DND-41 (cell line): ENCODE results near the gene SLC44A3.

Experiments
- ATAC-seq: fragments of 200-7000 bp; cut with Tn5 transposase; 3 replicates; pipeline ENCODE4 v1.9.1; 2021; ENCODE audit warnings: low read depth; ENCODE audit not compliant: insufficient read depth
- DNase-seq: peaks from one replicate; pipeline ENCODE4 v3.0.0-alpha.2; 2020
- H2AFZ ChIP-seq: 2 replicates; pipeline ENCODE4 v1.6.0; 2012; ENCODE audit warnings: low read depth, low read length
- H3K27ac ChIP-seq: 2 replicates; pipeline ENCODE4 v1.5.1; 2012; ENCODE audit warnings: low read length, inconsistent platforms
- H3K27me3 ChIP-seq: fragments of 200-600 bp; sonication (generic); 2 replicates; pipeline ENCODE4 v1.6.0; 2012; ENCODE audit warnings: low read length, mild to moderate bottlenecking, inconsistent platforms; ENCODE audit not compliant: insufficient read depth, poor library complexity
- H3K36me3 ChIP-seq: 2 replicates; pipeline ENCODE4 v1.5.1; 2012; ENCODE audit warnings: low read length, inconsistent platforms; ENCODE audit not compliant: insufficient read depth
- H3K4me1 ChIP-seq: 2 replicates; pipeline ENCODE4 v1.5.1; 2012; ENCODE audit warnings: mild to moderate bottlenecking, low read length; ENCODE audit not compliant: insufficient read depth
- H3K4me2 ChIP-seq: 2 replicates; pipeline ENCODE4 v1.6.0; 2012; ENCODE audit warnings: mild to moderate bottlenecking, moderate library complexity, low read length, inconsistent platforms; ENCODE audit not compliant: insufficient read depth
- H3K4me3 ChIP-seq, 2 experiments: fragments of 200-600 bp in 1 of 2; shearing (Covaris generic) in 1 of 2; 2 replicates each; pipeline ENCODE4 v1.5.1; 2012 to 2016; ENCODE audit warnings: inconsistent platforms in 2 of 2, low read length in 2 of 2, mild to moderate bottlenecking in 2 of 2, low read depth in 1 of 2, moderate library complexity in 1 of 2
- H3K79me2 ChIP-seq: 2 replicates; pipeline ENCODE4 v1.6.0; 2012; ENCODE audit warnings: low read length, inconsistent platforms; ENCODE audit not compliant: insufficient read depth
- H3K9ac ChIP-seq: 2 replicates; pipeline ENCODE4 v1.6.0; 2012; ENCODE audit warnings: low read depth, mild to moderate bottlenecking, inconsistent platforms, low read length, moderate library complexity
- H3K9me3 ChIP-seq: 2 replicates; pipeline ENCODE4 v1.5.1; 2012; ENCODE audit warnings: low read length, moderate library complexity, mild to moderate bottlenecking, inconsistent platforms; ENCODE audit not compliant: insufficient read depth, severe bottlenecking
- H4K20me1 ChIP-seq: 2 replicates; pipeline ENCODE4 v1.6.0; 2012; ENCODE audit warnings: low read length; ENCODE audit not compliant: insufficient read depth
- CTCF ChIP-seq: IDR thresholded peaks from 2 replicates; pipeline ENCODE4 v1.5.1; 2012; ENCODE audit warnings: borderline replicate concordance, low read length, moderate library complexity, mild to moderate bottlenecking; ENCODE audit not compliant: poor library complexity, severe bottlenecking; ENCODE audit errors: extremely low read depth
- EZH2 ChIP-seq: IDR thresholded peaks from 3 replicates; pipeline ENCODE4 v1.6.1; 2012; ENCODE audit warnings: borderline replicate concordance, low read depth, mild to moderate bottlenecking, moderate library complexity, low read length, inconsistent platforms; ENCODE audit not compliant: severe bottlenecking

The SLC44A3 gene

GRCh38 chr1:94909486-94909885 lies 89.3 kb downstream of the SLC44A3 start:
- Histone ChIP-seq H3K36me3 (no peaks in the 10 kb centered on the region), H4K20me1 (no peaks in the 10 kb centered on the region), H3K79me2 (no peaks in the 10 kb centered on the region), H3K9ac (no peak overlapping the region), H3K4me1 (no peaks in the 10 kb centered on the region), H3K9me3 (no peaks in the 10 kb centered on the region), H2AFZ (no peak overlapping the region), H3K4me3 (no peak overlapping the region), H3K27ac (no peak overlapping the region), H3K27me3 (peaks cover 8% of the 10 kb centered on the region), H3K4me2 (no peak overlapping the region)
- DNase-seq = no peak
- TF ChIP-seq CTCF (no peak), EZH2 (no peak)
- no peak for ATAC-seq

GRCh38 chr1:94912263-94913184 lies 92.4 kb downstream of the SLC44A3 start:
- no peak for TF ChIP-seq EZH2
- TF ChIP-seq CTCF = no peak
- no peak overlapping the region for H3K27ac ChIP-seq
- H3K79me2 ChIP-seq = no peaks in the 10 kb centered on the region
- H3K4me1 ChIP-seq = no peaks in the 10 kb centered on the region
- no peak overlapping the region for H3K9ac ChIP-seq
- no peak overlapping the region for H3K4me2 ChIP-seq
- H3K9me3 ChIP-seq = no peaks in the 10 kb centered on the region
- no peak overlapping the region for H3K4me3 ChIP-seq
- no peaks in the 10 kb centered on the region for H4K20me1 ChIP-seq
- no peaks in the 10 kb centered on the region for H3K36me3 ChIP-seq
- H2AFZ ChIP-seq = no peak overlapping the region
- DNase-seq (no peak), ATAC-seq (no peak)
- H3K27me3 ChIP-seq = peaks cover 8% of the 10 kb centered on the region

GRCh38 chr1:94917251-94917650 lies 97.1 kb downstream of the SLC44A3 start:
- Histone ChIP-seq H3K9me3 (no peaks in the 10 kb centered on the region), H3K27ac (no peak overlapping the region), H3K36me3 (no peaks in the 10 kb centered on the region), H3K4me3 (no peak overlapping the region), H3K27me3 (peaks cover 8% of the 10 kb centered on the region), H3K79me2 (no peaks in the 10 kb centered on the region), H2AFZ (no peak overlapping the region), H4K20me1 (no peaks in the 10 kb centered on the region), H3K4me1 (no peaks in the 10 kb centered on the region), H3K4me2 (no peak overlapping the region), H3K9ac (no peak overlapping the region)
- no peak for TF ChIP-seq EZH2
- no peak for TF ChIP-seq CTCF
- no peak for DNase-seq
- ATAC-seq = no peak
